GM18508 (cell line): Measurements from ENCODE around the gene HP.
"Not testable (repeated sequence)": the region's sequence is repeated elsewhere in the genome, so short reads cannot be mapped to it uniquely, and the experiment has no call there.

Source experiments
- ATAC-seq: cut with Tn5 transposase; IDR thresholded peaks from one replicate; pipeline ENCODE4 v1.9.1; 2021; ENCODE audit warnings: moderate number of reproducible peaks; ENCODE audit not compliant: insufficient read depth, unreplicated experiment

Gene HP

DNA sequence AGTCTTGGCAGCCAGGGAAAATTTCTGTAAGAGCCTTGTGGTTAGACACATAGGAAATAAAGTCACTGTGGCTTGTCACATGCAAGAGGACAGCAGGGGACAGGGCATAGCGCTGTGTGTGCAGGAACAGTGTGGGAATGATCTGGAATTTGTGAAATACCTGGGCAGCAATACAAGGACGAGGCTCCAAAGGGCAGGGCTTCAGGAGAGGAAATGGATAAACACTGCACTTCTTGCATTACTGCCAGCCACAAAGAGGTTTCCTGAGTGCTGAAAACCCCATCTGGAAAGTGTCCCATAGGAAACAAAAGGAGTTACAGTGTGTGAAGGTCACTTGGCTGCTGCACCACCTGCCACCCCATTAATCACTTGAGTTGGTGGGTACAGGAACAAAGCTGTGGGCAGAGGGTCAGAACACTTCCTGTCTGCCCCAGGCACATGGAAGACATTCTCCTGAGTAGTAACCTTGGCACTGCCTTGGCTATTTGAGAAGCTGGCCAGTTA lies 12.1 kb upstream of the HP start:
- no peak for ATAC-seq

DNA sequence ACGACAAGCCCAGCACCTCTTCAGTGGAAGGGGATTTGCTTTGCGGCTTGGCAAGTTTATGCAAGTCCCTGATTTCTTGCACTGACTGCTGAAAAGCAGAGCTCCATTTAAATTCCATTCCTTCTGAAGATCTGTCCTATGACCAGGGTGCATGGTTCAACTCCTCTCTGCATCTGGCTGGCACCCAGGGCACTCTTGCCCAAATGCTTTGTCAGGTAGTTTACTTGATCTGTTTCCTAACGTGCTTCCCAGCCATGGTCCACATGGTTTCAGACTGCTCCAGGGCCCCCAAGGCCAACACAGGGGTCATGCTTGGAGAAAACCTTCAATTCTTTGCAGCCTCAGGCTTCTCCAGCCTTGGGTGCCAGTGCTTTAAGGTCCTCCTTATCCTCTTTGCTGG lies 11.2 kb upstream of the HP start:
- ATAC-seq: no peak

DNA sequence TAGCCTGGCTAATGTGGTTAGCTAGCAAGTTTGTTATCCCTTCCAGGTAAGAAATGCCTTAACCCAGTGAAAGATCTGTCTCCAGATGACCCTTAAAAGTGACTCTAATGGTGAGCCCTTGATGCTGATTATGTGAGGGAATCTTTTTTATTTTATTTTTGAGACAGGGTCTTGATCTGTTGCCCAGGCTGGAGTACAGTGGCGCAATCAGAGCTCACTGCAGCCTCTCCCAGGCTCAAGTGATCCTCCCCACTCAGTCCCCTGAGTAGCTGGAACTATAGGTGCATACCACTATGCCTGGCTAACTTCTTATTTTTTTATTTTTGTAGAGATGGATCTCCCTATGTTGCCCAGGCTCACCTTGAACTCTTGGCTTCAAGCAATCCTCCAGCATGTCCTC lies 10.8 kb upstream of the HP start:
- no peak for ATAC-seq

DNA sequence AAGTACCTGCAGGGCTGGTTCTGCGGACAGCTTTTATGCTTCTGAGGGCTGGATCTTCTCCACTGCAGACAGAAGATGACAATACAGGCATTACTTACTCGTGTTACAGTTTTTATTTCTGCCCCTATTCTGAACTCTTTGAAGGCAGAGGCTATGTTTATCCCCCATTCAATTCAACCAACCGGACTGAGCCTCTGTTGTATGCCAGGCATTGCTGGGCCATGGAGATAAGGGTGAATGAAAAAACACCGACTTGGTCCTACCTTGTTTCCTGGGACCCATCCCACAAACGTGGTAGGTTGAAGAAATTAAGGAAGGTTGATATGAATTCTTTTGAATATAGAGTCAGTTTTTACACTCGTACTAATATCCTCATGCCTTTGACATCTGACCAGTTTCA lies 10.0 kb upstream of the HP start:
- ATAC-seq: no peak

DNA sequence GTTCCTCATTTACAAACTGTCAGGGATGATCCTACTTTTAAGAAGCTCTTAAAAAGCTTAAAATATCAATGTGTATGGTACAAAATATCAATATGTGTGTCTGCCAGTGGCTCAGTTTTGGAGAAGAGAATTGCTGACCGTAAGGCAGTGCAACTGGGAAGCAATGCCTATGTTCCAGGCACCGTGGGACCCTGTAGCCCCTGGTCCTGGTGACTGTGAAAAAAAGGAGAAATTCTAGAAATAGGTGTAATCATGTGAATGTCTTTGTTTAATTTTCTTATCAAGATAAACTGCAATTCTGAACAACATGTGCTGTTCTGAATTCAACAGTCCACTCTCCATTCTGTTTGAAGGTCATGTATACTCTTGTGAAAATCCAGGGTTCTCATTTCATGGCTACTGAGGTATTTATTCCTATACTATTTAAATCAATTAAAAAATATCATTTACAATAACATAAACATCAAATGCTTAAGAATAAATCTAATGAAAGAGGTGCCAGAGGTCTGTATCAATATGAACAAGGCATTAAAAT lies 9.4 kb upstream of the HP start:
- no peak for ATAC-seq

DNA sequence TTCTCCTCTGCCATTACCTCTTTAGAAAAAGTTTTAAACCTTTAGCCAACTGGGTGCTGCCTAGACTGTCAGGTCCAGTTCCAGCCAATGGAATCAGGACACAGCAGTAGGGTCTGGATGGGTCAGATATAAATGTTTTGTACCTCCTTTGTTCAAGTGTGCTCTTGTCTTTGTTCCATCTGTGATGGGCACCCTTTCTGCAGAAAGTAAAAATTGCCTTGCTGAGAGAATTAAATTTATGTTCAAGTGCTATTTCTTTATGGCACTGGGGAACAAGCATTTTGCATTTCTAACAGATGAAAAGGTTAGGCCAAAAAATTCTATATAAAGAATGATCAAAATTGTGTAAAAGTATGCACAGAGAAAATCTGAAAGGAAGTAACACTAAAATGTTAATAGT lies 5.2 kb upstream of the HP start:
- no peak for ATAC-seq

DNA sequence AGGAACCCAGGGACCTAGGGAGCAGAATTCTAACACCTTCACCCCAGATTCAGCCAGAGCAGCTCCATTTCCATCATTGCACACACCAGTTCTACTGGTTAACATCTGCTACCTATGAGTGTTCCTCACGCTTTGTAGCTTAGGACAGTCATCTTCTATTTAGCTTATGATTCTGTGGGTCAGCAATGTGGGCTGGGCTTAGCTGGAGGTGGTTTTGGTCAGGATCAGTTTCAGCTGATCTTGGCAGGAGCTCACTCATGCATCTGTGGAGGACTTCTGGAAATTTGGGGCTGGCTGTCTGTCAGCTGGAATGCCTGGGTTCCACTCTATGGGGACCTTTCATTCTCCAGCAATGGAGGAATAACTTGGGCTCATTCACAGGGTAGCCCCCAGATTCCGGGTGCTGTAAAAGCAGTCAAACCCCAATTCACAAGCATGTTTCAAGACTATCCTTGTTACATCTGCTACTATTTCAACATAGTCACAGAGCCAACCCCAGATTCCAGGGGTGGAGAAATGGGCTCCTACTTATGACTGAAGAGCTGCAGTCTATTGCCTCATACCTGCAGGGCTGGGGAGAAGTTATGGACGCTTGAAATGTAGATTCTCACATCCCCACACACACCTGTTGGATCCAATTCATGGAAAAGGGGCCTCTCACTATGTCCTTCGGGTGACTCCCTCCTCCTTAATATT lies 3.4 kb upstream of the HP start:
- ATAC-seq: no peak

DNA sequence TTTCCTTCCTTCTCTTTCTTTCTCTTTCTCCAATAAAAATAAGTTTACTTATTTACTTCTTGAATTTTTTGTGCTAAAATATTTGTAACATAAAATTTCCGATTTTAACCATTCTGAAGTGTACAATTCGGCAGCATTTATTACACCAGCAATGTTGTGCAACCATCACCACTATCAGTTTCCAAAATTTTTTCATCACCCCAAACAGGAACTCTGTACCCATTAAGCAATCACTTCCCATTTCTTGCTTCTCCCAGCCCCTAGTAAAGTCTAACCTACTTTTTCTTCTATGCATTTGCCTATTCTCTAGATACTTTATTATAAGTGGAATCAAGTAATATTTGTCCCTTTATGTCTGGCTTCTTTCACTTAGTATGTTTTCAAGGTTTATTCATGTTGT lies 2.5 kb upstream of the HP start:
- ATAC-seq: no peak

DNA sequence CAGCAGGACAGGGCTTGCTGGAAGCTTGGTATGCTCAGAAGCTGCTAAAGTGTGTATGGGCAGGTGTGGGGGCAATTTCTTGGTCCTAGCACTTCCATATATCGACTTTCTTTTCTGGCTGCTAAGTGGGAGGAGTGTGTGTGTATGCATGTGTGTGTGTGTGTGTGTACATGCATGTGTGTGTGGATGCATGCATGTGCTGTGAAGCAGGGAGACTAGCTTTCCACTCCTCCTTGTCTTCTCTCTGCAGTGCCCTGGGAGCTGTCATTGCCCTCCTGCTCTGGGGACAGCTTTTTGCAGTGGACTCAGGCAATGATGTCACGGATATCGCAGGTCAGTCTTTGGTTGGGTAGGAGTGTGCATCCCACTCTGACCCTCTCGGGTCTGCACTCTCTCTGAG lies 1.6 kb downstream of the HP start:
- ATAC-seq: no peak

DNA sequence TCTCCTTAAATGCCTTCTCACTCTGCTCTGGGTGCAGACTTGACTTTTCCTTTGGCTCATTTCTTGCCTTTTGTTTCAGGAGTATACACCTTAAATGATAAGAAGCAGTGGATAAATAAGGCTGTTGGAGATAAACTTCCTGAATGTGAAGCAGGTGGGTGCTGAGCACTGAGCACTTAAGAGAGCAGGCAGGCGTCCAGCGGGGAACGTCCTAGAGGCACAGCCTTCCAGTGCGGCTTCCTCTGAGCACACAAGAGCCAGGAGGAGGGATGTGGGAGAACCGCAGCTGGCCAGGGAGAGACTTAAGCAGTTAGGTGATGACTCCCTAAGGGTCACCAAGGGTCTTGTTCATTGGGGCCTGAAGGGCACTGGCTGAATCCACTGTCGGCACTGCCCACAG lies 3.0 kb downstream of the HP start:
- not testable (repeated sequence) for ATAC-seq

DNA sequence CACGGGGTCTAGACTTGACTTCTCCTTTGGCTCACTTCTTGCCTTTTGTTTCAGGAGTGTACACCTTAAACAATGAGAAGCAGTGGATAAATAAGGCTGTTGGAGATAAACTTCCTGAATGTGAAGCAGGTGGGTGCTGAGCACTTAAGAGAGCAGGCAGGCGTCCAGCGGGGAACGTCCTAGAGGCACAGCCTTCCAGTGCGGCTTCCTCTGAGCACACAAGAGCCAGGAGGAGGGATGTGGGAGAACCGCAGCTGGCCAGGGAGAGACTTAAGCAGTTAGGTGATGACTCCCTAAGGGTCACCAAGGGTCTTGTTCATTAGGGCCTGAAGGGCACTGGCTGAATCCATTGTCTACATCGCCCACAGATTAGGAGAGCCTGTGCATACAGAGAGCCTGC lies 4.8 kb downstream of the HP start:
- ATAC-seq: not testable (repeated sequence)

DNA sequence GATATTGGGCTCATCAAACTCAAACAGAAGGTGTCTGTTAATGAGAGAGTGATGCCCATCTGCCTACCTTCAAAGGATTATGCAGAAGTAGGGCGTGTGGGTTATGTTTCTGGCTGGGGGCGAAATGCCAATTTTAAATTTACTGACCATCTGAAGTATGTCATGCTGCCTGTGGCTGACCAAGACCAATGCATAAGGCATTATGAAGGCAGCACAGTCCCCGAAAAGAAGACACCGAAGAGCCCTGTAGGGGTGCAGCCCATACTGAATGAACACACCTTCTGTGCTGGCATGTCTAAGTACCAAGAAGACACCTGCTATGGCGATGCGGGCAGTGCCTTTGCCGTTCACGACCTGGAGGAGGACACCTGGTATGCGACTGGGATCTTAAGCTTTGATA lies 6.1 kb downstream of the HP start:
- ATAC-seq: no peak

DNA sequence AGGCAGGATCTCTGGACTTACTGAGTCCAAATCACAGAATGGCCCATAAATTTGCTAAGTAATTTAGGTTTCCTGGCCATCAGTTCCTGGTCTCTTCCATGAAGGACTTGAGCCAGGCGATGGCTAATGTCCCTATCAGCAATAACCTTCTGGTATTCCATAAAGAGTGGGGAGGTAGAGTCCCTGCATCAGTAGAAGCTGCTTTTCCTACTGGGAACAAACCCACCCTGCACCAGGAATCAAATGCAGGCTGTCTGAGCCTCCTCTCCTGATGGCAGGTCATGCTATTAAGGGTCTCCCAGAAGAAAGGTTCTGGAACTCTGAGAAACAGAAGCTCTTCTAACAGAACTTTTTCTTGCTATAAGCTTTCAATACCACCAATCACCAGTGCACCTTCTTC lies 7.3 kb downstream of the HP start:
- no peak for ATAC-seq

DNA sequence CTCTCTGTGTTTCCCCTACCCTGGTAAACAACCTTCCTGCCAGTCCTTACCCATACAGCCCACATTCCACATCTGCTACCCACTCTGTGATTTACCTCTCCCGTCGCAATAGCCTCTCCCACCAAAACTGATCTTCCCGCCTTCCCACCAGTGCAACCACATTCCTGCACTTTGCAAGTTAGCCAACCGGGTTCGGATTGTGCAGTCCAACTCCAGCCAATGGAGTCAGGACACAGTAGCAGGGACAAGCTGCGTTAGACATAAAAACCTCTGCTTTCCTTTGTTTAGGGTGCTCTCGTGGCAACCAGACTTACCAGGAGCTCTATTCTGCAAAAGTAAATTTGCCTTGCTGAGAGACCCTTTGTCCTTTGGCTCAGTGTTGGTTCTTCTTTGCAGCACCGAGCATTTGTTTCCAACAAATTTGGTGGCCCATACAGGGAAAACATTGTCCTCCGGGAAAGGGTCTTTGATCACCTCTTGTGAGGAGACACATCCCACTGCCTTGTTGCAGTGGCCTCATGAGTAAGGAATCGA lies 10.1 kb downstream of the HP start:
- ATAC-seq: no peak

DNA sequence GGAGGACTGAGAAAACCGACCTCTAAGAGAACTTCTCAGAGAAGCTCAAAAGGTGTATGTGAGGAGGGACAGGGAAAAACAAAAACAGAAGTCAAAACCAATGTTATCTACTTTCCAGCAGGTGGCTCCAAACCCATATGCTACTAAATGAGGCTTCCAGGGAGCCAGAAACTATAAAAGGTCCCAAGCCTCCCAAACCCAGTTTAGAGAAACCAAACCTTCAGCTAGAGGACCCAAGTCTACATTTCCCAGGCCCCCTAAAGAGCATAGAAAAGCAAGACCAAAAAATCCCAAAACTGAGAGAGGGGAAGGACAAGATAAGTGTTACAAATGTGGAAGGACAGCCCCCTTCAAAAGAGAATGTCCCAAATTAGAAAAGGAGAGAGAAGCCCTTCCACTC lies 12.4 kb downstream of the HP start:
- ATAC-seq: peak; percentile 66

DNA sequence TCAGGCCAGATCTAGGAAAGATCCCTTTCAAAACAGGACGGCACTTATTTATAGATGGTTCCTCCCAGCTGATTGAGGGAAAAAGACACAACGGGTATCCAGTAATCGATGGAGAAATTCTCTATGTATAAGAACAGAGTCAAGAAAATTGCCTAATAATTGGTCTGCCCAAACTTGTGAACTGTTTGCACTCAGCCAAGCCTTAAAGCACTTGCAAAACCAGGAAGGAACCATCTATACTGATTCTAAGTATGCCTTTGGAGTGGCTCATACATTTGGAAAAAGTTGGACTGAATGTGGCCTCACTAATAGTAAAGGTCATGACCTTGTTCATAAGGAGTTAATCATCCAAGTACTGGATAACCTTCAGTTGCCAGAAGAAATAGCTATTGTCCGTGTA lies 14.6 kb downstream of the HP start:
- no peak for ATAC-seq

DNA sequence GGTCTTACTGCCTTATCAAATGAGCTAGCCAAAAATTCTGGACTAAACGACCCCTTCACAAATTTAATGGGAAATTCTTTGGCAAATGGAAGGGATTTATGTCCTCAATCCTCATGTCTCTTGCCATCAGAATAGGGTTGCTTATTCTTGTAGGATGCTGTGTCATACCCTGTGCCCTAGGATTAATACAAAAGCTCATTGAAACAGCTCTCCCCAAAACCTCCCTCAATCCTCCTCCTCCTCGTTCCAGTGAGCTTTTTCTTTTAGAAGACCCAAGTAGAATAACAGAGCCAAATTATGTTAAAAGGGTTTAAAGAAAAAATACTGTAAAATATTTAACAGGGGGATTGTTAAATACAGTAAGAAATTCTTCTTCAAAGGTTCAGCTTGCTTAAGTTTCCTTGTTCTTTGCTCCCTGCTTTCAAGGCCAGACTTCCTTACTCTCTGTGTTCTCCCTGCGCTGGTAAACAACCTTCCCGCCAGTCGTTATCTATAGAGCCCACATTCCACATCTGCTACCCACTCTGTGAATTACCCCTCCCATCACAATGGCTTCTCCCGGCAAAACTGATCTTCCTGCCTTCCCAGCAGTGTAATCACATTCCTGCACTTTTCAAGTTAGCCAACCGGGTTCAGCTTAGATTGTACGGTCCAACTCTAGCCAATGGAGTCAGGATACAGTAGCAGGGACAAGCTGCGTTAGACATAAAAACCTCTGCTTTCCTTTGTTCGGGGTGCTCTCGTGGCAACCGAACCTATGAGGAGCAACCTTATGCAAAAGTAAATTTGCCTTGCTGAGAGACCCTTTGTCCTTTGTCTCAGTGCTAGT lies 18.4 kb downstream of the HP start:
- ATAC-seq: no peak

DNA sequence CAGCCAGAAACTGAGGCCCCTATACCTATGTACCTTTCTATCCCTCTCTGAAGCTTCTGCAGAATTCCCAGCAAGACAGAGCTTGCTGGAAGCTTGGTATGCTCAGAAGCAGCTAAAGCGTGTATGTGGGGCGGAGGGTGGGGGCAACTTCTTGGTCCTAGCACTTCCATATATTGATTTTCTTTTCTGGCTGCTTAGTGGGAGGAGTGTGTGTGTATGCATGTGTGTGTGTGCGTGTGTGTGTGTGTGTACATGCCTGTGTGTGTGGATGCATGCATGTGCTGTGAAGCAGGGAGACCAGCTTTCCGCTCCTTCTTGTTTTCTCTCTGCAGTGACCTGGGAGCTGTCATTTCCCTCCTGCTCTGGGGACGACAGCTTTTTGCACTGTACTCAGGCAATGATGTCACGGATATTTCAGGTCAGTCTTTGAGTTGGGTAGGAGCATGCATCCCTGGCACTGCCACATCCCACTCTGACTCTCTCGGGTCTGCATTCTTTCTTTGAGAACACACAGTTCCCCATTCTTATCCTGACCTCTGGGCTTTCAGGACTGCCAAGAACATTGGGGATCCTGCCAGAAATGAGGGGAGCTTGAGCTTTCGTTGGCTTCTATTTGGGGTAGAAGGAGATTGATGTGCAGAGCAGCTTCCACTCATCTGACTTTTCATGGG lies 19.4 kb downstream of the HP start:
- ATAC-seq: no peak

DNA sequence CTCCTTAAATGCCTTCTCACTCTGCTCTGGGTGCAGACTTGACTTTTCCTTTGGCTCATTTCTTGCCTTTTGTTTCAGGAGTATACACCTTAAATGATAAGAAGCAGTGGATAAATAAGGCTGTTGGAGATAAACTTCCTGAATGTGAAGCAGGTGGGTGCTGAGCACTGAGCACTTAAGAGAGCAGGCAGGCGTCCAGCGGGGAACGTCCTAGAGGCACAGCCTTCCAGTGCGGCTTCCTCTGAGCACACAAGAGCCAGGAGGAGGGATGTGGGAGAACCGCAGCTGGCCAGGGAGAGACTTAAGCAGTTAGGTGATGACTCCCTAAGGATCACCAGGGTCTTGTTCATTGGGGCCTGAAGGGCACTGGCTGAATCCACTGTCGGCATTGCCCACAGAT lies 20.8 kb downstream of the HP start:
- ATAC-seq: not testable (repeated sequence)

DNA sequence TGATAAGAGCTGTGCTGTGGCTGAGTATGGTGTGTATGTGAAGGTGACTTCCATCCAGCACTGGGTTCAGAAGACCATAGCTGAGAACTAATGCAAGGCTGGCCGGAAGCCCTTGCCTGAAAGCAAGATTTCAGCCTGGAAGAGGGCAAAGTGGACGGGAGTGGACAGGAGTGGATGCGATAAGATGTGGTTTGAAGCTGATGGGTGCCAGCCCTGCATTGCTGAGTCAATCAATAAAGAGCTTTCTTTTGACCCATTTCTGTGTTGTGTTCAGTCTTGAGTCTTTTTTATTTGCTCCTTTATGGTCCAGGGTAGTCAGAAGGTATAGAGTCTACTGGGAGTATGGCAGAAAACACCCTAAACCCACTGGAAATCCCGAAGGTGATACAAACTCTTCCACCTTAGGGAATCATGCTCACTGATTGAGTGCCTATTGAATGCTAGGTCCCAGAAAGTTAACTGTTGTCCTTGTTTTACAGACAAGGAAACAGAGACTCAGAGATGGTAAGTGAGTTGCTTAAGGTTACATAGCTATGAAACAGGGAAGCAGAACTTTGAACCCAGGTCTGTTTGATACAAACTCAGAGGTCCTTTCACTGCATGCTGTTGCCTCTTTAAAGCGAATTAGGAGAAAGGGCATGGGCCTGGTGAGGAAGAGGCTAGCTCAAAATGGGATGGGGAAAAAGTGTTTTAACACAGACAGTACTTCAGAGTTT lies 22.8 kb downstream of the HP start:
- ATAC-seq: not testable (repeated sequence)
